ENCODE data around the gene SCRG1.

SCRG1 gene

GRCh38 chr4:173398779-173399415, at the start of gene SCRG1:
TSS of gene SCRG1 (minus strand) at chr4:173399116. CDS start at chr4:173391414, 7,702 bp downstream.
- intact Hi-C loops (cut with DNase I) = no loop called here
- peak in 9 of 10 donors; percentile 32 to 93 (median 58) for DNase-seq

DNA sequence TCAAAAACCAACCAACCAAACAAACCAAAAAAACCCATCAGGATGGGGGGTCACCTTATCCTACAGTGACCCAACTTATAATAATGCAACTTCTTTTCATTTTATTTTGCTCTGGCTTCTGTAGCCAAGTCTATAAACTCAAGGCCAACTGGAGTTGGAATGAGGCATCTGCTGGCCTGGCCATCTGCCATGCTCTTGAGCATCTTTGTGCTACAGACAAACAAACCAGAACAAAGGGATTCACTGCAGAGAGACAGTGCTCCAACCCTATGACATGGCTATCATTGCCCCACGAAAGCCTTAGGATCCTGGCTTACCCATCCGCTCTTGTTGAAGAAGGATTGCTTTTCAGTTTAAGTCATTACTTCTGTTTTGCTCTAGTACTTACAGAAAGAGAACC, 49.2 kb upstream of the SCRG1 start:
- intact Hi-C loops (cut with DNase I) = no loop called here
- peak; percentile 53 to 95 (median 67) for DNase-seq

- no peak for DNase-seq
- intact Hi-C loops (cut with DNase I) = no loop called here
These were observed 47.5 kb upstream of the SCRG1 start for GRCh38 chr4:173446416-173446815.

DNA sequence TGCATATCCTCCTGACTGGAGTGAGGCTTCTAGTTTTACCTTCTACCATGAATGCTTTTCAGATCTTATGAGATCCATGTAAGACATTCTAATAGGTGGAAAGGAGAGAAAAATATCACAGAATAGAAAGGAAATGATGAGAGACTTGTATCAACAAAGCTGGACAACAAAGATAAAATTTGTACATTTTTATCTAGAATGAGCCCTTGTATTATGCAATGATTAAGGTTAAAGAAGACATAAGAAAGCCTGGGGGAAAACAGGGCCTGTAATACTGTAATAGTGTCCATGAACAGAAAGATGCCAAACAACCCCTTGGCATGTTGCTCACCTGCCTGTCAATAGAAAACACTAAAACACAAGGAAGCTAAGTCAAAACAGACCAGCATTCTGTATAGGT, 44.2 kb upstream of the SCRG1 start:
- intact Hi-C loops (cut with DNase I) = no loop called here
- DNase-seq = no peak

DNA sequence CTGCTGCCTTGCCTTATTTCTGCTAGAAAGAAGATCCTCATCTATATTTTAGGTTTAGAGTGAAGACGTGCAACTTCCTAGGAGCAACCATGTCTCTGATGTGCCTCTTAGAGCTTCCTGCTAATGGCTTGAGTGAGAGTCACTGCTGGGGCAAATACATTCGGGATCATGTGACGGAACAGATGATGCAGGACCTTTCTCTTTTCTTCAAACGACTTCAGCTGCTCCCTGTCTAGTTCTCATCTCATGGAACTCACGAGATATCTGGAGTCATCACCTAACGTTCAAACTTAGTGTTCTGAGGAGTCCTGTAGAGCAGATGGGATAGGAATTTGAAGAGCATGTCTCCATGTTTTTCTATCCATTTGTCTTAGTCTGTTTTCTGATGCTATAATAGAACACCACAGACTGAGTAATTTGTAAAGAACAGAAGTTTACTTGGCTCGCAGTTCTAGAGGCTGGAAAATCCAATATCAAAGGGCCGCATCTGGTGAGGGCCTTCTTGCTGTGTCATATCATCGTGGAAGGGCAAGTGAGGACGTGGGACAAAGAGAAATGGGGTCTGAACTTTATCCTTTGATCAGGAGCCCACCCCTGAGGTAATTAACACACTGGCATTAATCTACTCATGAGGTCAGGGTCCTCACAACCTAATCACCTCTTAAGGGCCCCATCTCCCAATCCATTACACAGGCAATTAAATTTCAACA, 43.5 kb upstream of the SCRG1 start:
- no peak for DNase-seq
- intact Hi-C loops (cut with DNase I) = no loop called here

GRCh38 chr4:173440888-173441287, 42.0 kb upstream of the SCRG1 start:
- DNase-seq = no peak
- intact Hi-C loops (cut with DNase I) = no loop called here

DNA sequence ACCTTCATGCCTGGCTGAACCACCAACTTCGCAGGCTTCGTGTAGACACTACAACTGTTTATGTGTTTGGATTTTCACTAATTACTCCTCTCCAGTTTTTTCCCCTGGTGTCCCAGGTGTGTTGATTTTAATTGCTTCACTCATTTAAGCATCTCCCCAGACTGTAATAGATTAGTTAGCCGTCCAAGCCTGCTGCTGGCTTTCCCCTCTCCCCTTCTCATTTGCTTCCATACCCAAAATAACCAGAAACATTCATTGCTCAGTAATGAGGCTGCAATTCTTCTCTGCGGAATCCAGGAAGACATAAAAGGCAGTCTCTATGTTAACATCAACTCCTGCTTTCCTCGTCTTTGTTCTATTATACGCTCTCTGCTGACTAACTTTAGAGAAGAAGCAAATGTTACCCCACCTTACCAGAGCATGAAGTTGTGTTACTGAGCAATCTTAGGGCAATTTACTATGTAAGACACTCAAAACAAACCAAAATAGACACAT, 37.9 kb upstream of the SCRG1 start:
- intact Hi-C loops (cut with DNase I) = no loop called here

GRCh38 chr4:173436149-173436579, 37.2 kb upstream of the SCRG1 start:
- no peak for DNase-seq
- intact Hi-C loops (cut with DNase I) = no loop called here

More for the DNA sequence above, 37.9 kb upstream of the SCRG1 start:
- DNase-seq = no peak

DNA sequence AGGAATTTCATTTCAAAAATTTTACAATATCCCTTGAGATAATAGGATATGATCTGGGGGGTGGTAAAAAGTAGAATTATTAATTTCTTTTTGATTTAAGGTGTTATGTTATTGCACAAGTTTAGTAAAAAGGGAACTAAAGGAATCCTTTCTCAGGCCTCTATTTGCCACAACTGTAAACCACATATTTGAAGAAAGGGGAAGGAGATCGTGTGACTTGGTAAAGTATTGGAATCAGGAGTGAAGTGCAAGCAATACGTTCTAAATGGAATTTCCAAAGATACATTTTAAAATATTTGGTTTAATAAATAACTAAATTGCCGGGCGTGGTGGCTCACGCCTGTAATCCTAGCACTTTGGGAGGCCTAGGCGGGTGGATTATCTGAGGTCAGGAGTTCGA, 35.3 kb upstream of the SCRG1 start:
- intact Hi-C loops (cut with DNase I) = no loop called here
- DNase-seq = no peak

GRCh38 chr4:173433447-173433846, 34.5 kb upstream of the SCRG1 start:
- intact Hi-C loops (cut with DNase I) = no loop called here
- no peak for DNase-seq

DNA sequence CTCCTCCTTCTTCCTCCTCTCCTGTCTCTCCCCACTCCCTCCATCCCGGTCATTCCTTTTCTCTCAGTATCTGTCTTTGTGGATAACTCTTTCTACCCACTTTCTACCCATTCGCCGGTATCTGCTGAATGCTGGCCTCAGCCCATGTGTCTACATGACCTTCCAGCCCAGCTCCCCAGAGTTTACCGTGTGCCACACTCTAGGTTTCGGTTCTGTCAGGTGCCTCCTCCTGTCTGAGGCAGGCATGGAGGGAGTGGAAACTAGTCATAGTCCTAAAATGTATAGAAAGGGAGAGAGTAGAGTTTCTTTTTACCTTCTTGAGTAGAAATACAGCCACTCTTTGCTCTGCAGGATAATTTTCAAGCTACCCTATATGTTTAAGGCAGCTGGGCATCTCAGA, 33.5 kb upstream of the SCRG1 start:
- DNase-seq = no peak
- intact Hi-C loops (cut with DNase I) = no loop called here

- intact Hi-C loops (cut with DNase I) = no loop called here
- DNase-seq = no peak
These were observed 27.1 kb upstream of the SCRG1 start for GRCh38 chr4:173426064-173426463.

DNA sequence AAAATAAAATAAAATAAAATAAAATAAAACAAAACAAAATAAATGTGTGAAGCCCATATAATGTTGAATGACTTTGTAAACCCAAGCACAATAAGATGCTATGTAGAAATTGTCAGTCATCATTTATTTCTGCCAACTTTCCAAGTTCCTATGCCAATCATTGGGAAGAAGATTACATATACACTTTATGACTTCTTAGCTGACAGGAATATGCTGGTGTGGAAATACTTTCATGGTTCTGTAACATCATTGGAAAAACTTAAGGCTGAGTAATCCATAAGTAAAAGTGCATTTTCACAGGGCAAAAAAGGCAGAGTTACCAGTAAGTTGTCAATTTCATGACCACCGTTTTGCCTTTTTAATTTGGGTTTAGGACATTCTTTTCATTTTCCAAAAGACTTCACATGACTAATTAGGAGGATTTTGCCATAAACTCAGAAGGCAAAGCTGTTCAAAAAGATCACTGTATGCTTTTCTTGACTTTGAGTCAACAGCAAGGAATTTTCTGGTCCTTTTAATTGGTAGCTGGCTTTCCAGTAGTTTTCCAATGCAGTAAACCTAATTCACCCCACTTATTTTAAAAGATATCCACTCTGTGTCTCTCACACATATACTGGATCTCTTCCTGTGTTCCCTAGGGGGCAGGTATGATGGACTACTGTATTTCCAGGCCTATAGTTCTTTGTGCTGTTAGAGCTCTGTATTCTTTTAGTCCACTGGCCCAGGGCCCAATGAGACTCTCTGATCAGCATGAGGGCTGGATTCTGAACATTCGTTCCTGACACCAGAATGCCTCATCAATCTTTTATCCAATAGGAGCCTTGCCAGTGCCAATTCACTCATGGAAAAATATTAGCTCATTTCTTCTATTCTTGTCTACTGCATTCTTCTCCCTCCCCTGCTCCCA, 26.2 kb upstream of the SCRG1 start:
- intact Hi-C loops (cut with DNase I) = loop anchor here (5.0 kb wide), 1 partner anchor 697 kb away; no protein-coding TSS in a partner anchor
- DNase-seq = no peak

GRCh38 chr4:173420801-173421200, 21.9 kb upstream of the SCRG1 start:
- intact Hi-C loops (cut with DNase I) = loop anchor here (1.0 to 5.0 kb wide), 2 partner anchors 74 to 702 kb away; no protein-coding TSS in a partner anchor
- no peak for DNase-seq

GRCh38 chr4:173420324-173420752, 21.4 kb upstream of the SCRG1 start:
- intact Hi-C loops (cut with DNase I) = loop anchor here (1.0 to 5.0 kb wide), 2 partner anchors 74 to 702 kb away; no protein-coding TSS in a partner anchor
- DNase-seq = no peak

DNA sequence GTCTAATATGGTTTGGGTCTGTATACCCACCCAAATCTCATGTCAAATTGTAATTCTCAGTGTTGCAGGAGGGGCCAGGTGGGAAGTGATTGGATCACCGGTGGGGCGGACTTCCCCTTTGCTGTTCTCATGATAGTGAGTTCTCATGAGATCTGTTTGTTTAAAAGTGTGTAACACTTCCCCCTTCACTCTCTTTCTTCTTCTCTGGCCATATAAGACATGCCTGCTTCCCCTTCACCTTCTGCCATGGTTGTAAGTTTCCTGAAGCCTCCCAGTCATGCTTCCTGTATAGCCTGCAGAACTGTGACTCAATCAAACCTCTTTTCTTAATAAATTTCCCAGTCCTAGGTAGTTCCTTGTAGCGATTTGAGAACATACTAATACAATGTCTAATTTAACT, 19.7 kb upstream of the SCRG1 start:
- intact Hi-C loops (cut with DNase I) = no loop called here
- DNase-seq = no peak

- intact Hi-C loops (cut with DNase I) = loop anchor here (1.0 kb wide), 1 partner anchor 99 kb away; no protein-coding TSS in a partner anchor
- DNase-seq = no peak
These were observed 18.9 kb upstream of the SCRG1 start for GRCh38 chr4:173417833-173418232.

DNA sequence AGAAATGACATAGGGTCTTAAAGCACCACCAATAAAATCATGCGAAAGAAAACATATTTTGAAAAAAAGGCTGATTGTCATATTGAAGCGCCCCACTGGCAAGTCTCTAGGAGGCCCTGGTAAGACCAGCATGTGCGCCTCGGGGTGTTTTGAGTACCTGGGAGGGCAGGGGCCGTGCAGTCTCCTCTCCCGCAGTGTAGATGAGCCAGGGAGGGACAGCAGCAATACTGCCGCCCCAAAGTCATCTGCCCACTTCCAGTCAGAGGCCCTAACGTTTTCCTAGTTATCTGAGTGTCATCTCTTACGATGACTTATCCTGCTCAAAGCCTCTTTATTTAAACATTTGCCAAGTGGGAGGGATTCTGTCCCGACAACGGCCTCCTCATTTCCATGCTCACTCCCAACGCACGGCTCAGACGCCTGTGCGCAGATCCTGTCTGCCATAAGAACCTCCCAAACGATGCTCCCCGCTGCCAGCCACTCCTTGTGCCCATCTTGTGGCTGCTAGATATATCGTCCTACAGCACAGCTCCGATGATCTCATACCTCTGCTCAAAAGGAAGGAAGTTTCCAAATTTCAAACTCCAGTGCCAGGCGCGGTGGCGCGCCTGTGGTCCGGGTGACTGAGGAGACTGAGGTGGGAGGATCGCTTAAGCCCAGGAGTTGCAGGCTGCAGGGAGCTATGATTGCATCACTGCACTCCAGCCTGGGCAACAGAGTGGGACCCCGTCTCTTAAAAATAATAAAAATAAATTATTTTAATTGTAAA, 17.2 kb upstream of the SCRG1 start:
- peak; percentile 34 to 95 (median 58) for DNase-seq
- intact Hi-C loops (cut with DNase I) = loop anchor here (1.0 kb wide), 1 partner anchor 45 kb away; no protein-coding TSS in a partner anchor

DNA sequence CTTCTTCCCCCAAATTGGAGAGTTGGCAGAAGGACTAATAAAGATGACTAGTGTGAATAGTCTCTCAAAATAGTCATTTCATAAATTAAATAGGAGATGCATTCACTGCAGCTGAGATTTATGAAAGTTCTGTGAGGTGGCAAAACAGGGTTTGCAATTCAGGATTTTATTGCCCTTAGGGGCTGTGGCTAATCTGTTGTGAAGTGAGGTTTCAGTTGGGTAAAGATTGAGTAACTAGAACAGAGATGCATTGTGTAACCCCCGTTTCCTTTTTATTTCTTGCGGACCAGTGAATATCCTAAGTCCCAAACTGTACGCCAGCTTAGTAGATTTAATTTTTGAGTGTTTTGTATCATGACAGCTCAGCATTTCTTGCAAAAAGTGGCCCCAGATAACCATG, 16.2 kb upstream of the SCRG1 start:
- no peak for DNase-seq
- intact Hi-C loops (cut with DNase I) = loop anchor here (1.0 kb wide), 1 partner anchor 44 kb away; no protein-coding TSS in a partner anchor

DNA sequence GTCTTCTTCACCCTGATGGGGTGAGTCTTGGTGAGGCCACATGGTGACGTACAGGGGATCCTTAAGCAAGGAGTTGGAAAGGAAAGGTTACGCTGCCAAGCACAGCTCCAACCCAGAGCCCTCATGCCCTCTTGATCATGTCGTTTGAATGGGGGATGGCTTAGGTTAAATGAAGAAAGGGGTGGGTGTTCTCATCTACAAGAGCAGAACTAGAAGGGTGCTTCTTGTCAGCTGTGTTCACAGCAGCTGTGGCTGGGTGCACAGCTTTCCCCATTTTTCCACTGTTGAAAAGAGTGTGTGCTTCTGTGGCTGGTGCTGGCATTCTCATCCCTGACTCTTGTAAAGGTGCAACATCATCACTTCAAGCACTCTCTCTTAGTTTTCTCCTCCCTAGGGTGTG, 15.5 kb upstream of the SCRG1 start:
- DNase-seq = peak in 1 of 10 donors; percentile 32
- intact Hi-C loops (cut with DNase I) = no loop called here

Data from posterior cingulate gyrus (tissue), 11 donors.